Inflammatory macrophage (primary cell): ENCODE results near the gene LRRC49.
"Not testable (repeated sequence)": the region's sequence is repeated elsewhere in the genome, so short reads cannot be mapped to it uniquely, and the experiment has no call there.

Source experiments
- DNase-seq, 2 donors: peaks; one replicate each; pipeline ENCODE4 v3.0.0-alpha.2; 2020 to 2022
- total RNA-seq, 18 experiments: gene quantifications; one replicate each; lab custom pipeline; 2026; ENCODE audit warnings: mixed read lengths in 6 of 18, inconsistent platforms in 2 of 18; lab: John Stamatoyannopoulos, UW

The LRRC49 gene
- total RNA-seq: 0 to 0.46 (median 0.22) reads per million in 18 experiments

- peak; percentile 67 to 71 for DNase-seq
Observed at GRCh38 chr15:70892002-70892911, at the start of gene LRRC49, which contains the start of gene THAP10. Gene LRRC49 (plus strand): TSS chr15:70892826. CDS start chr15:70892895, 69 bp downstream. Gene THAP10 (minus strand): TSS chr15:70892433. CDS start chr15:70892272, 161 bp downstream.

- DNase-seq: no peak
Observed at GRCh38 chr15:70845602-70846360, 46.8 kb upstream of the LRRC49 start.

- DNase-seq: no peak
Observed at GRCh38 chr15:70851889-70852288, 40.7 kb upstream of the LRRC49 start.

GRCh38 chr15:70852501-70853317, 39.9 kb upstream of the LRRC49 start:
- no peak for DNase-seq

GRCh38 chr15:70853318-70853972, 39.2 kb upstream of the LRRC49 start:
- DNase-seq: no peak

GRCh38 chr15:70853973-70854665, 38.5 kb upstream of the LRRC49 start, which contains the start of gene LARP6:
Gene LARP6 (minus strand): TSS chr15:70854157. CDS start chr15:70854088, 69 bp downstream.
- no peak for DNase-seq

GRCh38 chr15:70854666-70854976, 38.0 kb upstream of the LRRC49 start:
- DNase-seq: no peak

GRCh38 chr15:70855764-70856163, 36.9 kb upstream of the LRRC49 start:
- DNase-seq: no peak

GRCh38 chr15:70856177-70856883, 36.3 kb upstream of the LRRC49 start:
- DNase-seq: no peak

GRCh38 chr15:70856884-70857561, 35.6 kb upstream of the LRRC49 start:
- no peak for DNase-seq

- DNase-seq: no peak
Observed at GRCh38 chr15:70857562-70858285, 34.9 kb upstream of the LRRC49 start.

- DNase-seq: not testable (repeated sequence)
Observed at GRCh38 chr15:70858614-70859321, 33.9 kb upstream of the LRRC49 start.

GRCh38 chr15:70859322-70859908, 33.2 kb upstream of the LRRC49 start:
- DNase-seq: no peak

- no peak for DNase-seq
Observed at GRCh38 chr15:70859998-70860397, 32.6 kb upstream of the LRRC49 start.

GRCh38 chr15:70863450-70864218, 29.0 kb upstream of the LRRC49 start:
- DNase-seq: no peak

GRCh38 chr15:70866982-70867641, 25.5 kb upstream of the LRRC49 start:
- no peak for DNase-seq

- no peak for DNase-seq
Observed at GRCh38 chr15:70867911-70868467, 24.6 kb upstream of the LRRC49 start.
